CD4-positive, CD25-positive, alpha-beta regulatory T cell (primary cell): Measurements from ENCODE around the gene FBXW10. TPM values are rescaled to one million over a fixed set of nuclear protein-coding genes. Genes with fewer than 3 reads are reported as not detected.
"Not testable (repeated sequence)": the region's sequence is repeated elsewhere in the genome, so short reads cannot be mapped to it uniquely, and the experiment has no call there.

ENCODE experiments used
- ATAC-seq, 2 donors: fragments of 150-1000 bp; cut with Tn5 transposase; one replicate each; pipeline ENCODE4 v1.10.0; 2021; ENCODE audit warnings: low read depth in 2 of 2, moderate number of reproducible peaks in 2 of 2, moderate library complexity in 1 of 2
- DNase-seq, 3 donors: peaks; one replicate each; pipeline versions ENCODE4 v3.0.0 to v3.0.0-alpha.2; 2012 to 2022; ENCODE audit warnings: mixed read lengths in 1 of 3
- H3K27ac ChIP-seq: one replicate; pipeline ENCODE4 v1.7.0; 2013; ENCODE audit warnings: mild to moderate bottlenecking, low read length; ENCODE audit not compliant: insufficient read depth, poor library complexity, severe bottlenecking
- H3K27me3 ChIP-seq: one replicate; pipeline ENCODE4 v1.7.0; 2013; ENCODE audit warnings: low read length; ENCODE audit not compliant: control insufficient read depth, insufficient read depth
- H3K36me3 ChIP-seq: one replicate; pipeline ENCODE4 v1.7.0; 2013; ENCODE audit warnings: mild to moderate bottlenecking, low read length, moderate library complexity; ENCODE audit not compliant: control insufficient read depth, insufficient read depth
- H3K4me1 ChIP-seq: 2 replicates; pipeline ENCODE4 v1.7.0; 2013; ENCODE audit warnings: mild to moderate bottlenecking, low read length; ENCODE audit not compliant: insufficient read depth, control insufficient read depth, poor library complexity, severe bottlenecking
- H3K4me3 ChIP-seq: one replicate; pipeline ENCODE4 v1.7.0; 2013; ENCODE audit warnings: low read depth, mild to moderate bottlenecking, low read length, moderate library complexity
- H3K9me3 ChIP-seq, 2 experiments: 1 replicate in 1 of 2; 2 replicates in 1 of 2; pipeline ENCODE4 v1.7.0; 2013; ENCODE audit warnings: low read length in 2 of 2, mild to moderate bottlenecking in 1 of 2, moderate library complexity in 1 of 2; ENCODE audit not compliant: control insufficient read depth in 2 of 2
- H3K27ac Mint-ChIP-seq, 3 donors: one replicate each; pipeline ENCODE4 v1.8.0; 2020 to 2022; ENCODE audit warnings: mild to moderate bottlenecking in 3 of 3, mixed read lengths in 3 of 3, moderate library complexity in 2 of 3
- H3K27me3 Mint-ChIP-seq: one replicate; pipeline ENCODE4 v1.8.0; 2022; ENCODE audit warnings: mild to moderate bottlenecking, mixed read lengths
- H3K36me3 Mint-ChIP-seq: one replicate; pipeline ENCODE4 v1.8.0; 2020; ENCODE audit warnings: mixed read lengths
- H3K4me1 Mint-ChIP-seq, 4 donors: one replicate each; pipeline ENCODE4 v1.8.0; 2020 to 2022; ENCODE audit warnings: mixed read lengths in 4 of 4, mild to moderate bottlenecking in 1 of 4
- H3K4me3 Mint-ChIP-seq, 4 donors: one replicate each; pipeline ENCODE4 v1.8.0; 2020 to 2022; ENCODE audit warnings: mild to moderate bottlenecking in 4 of 4, mixed read lengths in 4 of 4, moderate library complexity in 3 of 4
- H3K9me3 Mint-ChIP-seq, 7 donors: one replicate each; pipeline ENCODE4 v1.8.0; 2020 to 2022; ENCODE audit warnings: mixed read lengths in 7 of 7, mild to moderate bottlenecking in 3 of 7, moderate library complexity in 2 of 7
- polyA plus RNA-seq, 4 donors: library from polyadenylated mRNA; unstranded; fragments of 300-500 nt; fragmentation: Illumina TruSeq; gene quantifications; one replicate each; pipeline ENCODE4 v1.2.3, GENCODE V29; 2021
- total RNA-seq: library from RNA; stranded (reverse); gene quantifications from one replicate; pipeline ENCODE4 v1.2.3, GENCODE V29; 2022

Gene FBXW10
- total and polyA plus RNA-seq, 5 donors from 2014 or later = not detected

DNA sequence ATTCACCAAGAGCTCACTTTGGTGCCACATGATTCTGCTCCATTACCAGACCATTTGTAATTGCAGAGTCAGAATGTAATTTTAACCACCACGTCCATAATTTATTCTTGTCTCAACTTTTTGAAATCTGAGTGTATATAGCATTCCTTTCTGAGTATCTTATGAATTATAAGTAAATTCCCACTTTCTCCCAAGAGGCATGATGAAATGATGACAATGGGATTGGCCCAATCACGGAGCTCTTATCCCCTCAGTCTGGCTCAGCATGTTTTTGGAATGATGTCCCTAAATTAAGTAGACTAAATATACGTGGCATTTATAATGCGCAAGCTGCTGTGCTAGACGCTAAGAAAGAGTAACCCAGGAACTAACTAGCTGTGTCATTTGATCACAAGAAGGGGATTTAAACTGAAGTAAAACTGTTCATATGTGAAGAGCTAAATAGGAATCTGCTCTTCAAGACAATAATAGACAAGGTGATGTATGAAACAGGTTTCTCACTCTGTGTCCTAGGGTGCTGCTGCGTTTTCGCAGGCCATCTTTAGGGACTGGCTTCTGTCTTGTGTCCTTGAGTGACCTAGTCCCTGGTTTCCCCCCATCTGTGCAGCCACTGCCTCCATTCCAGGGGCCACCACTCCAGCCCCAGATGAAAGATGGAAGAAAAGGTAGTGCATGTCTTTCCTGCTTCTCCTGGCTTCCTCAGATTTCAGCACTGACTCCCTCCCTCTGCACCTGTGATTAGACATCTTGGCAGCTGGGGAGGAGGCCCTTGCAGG lies 4.0 kb upstream of the FBXW10 start:
- H3K27me3 Mint-ChIP-seq, H3K27me3 ChIP-seq, H3K9me3 ChIP-seq, ATAC-seq, H3K27ac Mint-ChIP-seq, H3K4me3 ChIP-seq, H3K27ac ChIP-seq, H3K4me3 Mint-ChIP-seq, H3K36me3 ChIP-seq, H3K4me1 ChIP-seq, H3K9me3 Mint-ChIP-seq, H3K4me1 Mint-ChIP-seq, DNase-seq, H3K36me3 Mint-ChIP-seq: not testable (repeated sequence)

DNA sequence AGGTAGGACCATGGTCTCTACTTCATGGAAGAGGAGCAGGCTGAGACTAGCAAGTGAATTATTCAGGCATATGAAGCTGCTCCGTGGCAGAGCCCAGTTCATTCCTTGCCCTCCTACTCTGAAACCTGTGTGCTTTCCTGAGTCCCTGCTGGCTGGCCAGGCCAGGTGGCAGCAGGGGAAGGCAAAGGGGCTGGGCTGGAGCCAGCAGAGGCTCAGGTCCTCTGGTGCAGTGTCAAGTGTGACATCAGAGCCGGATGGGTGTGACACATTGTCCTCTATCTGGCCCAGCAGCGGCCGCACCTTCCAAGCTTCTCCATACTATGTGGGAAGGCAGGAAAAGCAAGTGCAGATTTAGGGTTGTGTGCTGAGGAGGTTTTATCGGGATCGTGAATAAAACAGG lies 2.6 kb upstream of the FBXW10 start:
- not testable (repeated sequence) for H3K4me3 ChIP-seq

DNA sequence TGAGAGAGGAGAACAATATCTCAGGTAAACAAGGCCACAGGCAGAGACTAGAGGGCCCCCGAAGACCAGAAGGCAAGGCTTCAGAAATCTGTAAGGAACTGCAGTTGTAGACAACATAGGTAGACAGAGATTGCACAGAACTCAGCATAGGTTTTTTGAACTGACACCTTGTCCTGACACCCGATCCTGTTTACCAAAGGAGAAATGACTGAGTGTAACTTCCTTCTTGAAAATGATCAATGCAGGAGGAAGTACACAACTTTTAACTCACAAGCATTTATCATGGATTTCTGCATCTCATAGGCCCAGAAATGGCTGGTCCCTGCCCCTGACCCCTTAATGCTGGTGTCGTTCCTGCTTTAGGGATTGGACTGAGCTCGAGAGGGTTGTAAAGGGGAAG lies 872 bp downstream of the FBXW10 start:
- H3K4me1 Mint-ChIP-seq, H3K27me3 Mint-ChIP-seq, ATAC-seq, H3K4me3 ChIP-seq, H3K27ac ChIP-seq, H3K27ac Mint-ChIP-seq, H3K4me3 Mint-ChIP-seq, H3K9me3 ChIP-seq, H3K27me3 ChIP-seq, H3K9me3 Mint-ChIP-seq, DNase-seq, H3K4me1 ChIP-seq, H3K36me3 Mint-ChIP-seq, H3K36me3 ChIP-seq: not testable (repeated sequence)

More for the DNA sequence above, 2.6 kb upstream of the FBXW10 start:
- DNase-seq, H3K4me1 Mint-ChIP-seq, H3K27ac Mint-ChIP-seq, ATAC-seq, H3K4me3 Mint-ChIP-seq, H3K36me3 ChIP-seq, H3K27me3 ChIP-seq, H3K9me3 Mint-ChIP-seq, H3K4me1 ChIP-seq, H3K9me3 ChIP-seq, H3K36me3 Mint-ChIP-seq, H3K27ac ChIP-seq, H3K27me3 Mint-ChIP-seq: not testable (repeated sequence)

DNA sequence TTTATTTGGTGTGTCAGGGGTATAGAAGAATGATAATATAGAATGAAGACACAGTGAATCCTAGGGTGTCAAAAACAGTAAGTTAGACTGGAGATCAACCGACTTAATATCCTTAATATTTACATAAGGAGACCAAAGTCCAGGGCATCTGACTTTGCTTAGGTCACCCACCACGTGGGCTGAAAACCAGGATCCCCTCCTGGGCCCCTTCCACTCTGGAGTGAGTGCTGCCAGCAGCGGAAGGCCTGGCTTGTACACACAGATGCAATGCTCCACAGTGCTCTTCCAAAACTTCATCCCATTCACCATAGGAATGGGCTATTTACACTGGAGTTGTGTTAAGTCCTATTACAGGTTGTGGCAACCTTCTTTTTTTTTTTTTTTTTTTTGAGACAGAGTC lies 2.7 kb downstream of the FBXW10 start:
- not testable (repeated sequence) for H3K4me1 Mint-ChIP-seq, H3K36me3 Mint-ChIP-seq, H3K36me3 ChIP-seq, DNase-seq, H3K27me3 Mint-ChIP-seq, H3K4me1 ChIP-seq, H3K9me3 ChIP-seq, H3K27ac ChIP-seq, H3K27me3 ChIP-seq, H3K27ac Mint-ChIP-seq, H3K4me3 Mint-ChIP-seq, ATAC-seq, H3K9me3 Mint-ChIP-seq, H3K4me3 ChIP-seq

- H3K4me3 Mint-ChIP-seq, H3K27ac ChIP-seq, DNase-seq, H3K9me3 ChIP-seq, H3K36me3 Mint-ChIP-seq, H3K27me3 ChIP-seq, H3K36me3 ChIP-seq, H3K27ac Mint-ChIP-seq, H3K9me3 Mint-ChIP-seq, H3K4me1 Mint-ChIP-seq, ATAC-seq, H3K27me3 Mint-ChIP-seq, H3K4me1 ChIP-seq, H3K4me3 ChIP-seq: not testable (repeated sequence)
These were observed 3.6 kb downstream of the FBXW10 start for GRCh38 chr17:18747501-18747900.

DNA sequence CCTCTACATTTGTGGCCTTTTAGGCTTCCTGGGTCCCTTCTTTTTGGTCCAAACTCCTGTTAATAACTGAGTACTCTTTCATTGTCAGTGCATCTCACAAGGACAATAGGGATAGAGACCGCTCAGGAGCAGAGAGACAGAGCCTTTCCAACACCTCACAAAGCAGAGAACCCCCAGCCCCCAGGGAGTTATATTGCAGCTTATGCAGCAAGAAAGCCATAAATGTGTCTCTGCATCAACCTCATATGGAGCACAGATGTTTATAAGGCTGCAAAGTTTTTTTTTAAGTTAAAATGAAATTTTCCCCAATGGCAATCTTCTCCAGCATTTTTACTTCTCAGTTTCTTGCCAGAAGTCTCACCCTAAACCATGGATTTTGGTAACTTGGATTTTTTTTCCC lies 6.4 kb downstream of the FBXW10 start:
- ATAC-seq, H3K9me3 Mint-ChIP-seq, DNase-seq, H3K27me3 ChIP-seq, H3K4me1 ChIP-seq, H3K4me3 Mint-ChIP-seq, H3K36me3 ChIP-seq, H3K9me3 ChIP-seq, H3K27ac Mint-ChIP-seq, H3K4me3 ChIP-seq, H3K36me3 Mint-ChIP-seq, H3K27me3 Mint-ChIP-seq, H3K27ac ChIP-seq, H3K4me1 Mint-ChIP-seq: not testable (repeated sequence)

GRCh38 chr17:18753829-18754409 lies 10.1 kb downstream of the FBXW10 start:
- H3K4me1 Mint-ChIP-seq, H3K4me1 ChIP-seq, H3K36me3 Mint-ChIP-seq, H3K27ac Mint-ChIP-seq, H3K4me3 Mint-ChIP-seq, H3K27me3 ChIP-seq, H3K27ac ChIP-seq, H3K9me3 ChIP-seq, H3K27me3 Mint-ChIP-seq, H3K36me3 ChIP-seq, H3K9me3 Mint-ChIP-seq, ATAC-seq, H3K4me3 ChIP-seq, DNase-seq: not testable (repeated sequence)

GRCh38 chr17:18755969-18756368 lies 12.1 kb downstream of the FBXW10 start:
- H3K36me3 Mint-ChIP-seq, H3K27ac Mint-ChIP-seq, H3K4me3 Mint-ChIP-seq, ATAC-seq, H3K36me3 ChIP-seq, H3K9me3 Mint-ChIP-seq, H3K27me3 Mint-ChIP-seq, H3K4me3 ChIP-seq, H3K4me1 Mint-ChIP-seq, H3K27ac ChIP-seq, H3K4me1 ChIP-seq, DNase-seq, H3K9me3 ChIP-seq, H3K27me3 ChIP-seq: not testable (repeated sequence)
